Hepatocyte (in vitro differentiated cells): ENCODE data around the gene SUCLG2. TPM values are rescaled to one million over a fixed set of nuclear protein-coding genes. Genes with fewer than 3 reads are reported as not detected.

Experiments used
- DNase-seq: peaks from one replicate; pipeline ENCODE4 v3.0.0-alpha.2; 2016; ENCODE audit warnings: low spot score
- H2AFZ ChIP-seq: fragments of 200-600 bp; sonication (generic); 2 replicates; pipeline ENCODE4 v1.6.0; 2016; ENCODE audit warnings: antibody characterized with exemption, mild to moderate bottlenecking
- H3K27ac ChIP-seq: fragments of 200-600 bp; sonication (generic); 2 replicates; pipeline ENCODE4 v1.5.1; 2016; ENCODE audit warnings: mild to moderate bottlenecking
- H3K27me3 ChIP-seq: fragments of 200-600 bp; sonication (generic); 2 replicates; pipeline ENCODE4 v1.6.1; 2016
- H3K36me3 ChIP-seq: fragments of 200-600 bp; sonication (generic); replicated peaks from 2 replicates; pipeline ENCODE4 v1.5.1; 2016; ENCODE audit warnings: low read depth; ENCODE audit not compliant: insufficient read depth
- H3K4me1 ChIP-seq: fragments of 200-600 bp; sonication (generic); 2 replicates; pipeline ENCODE4 v1.5.1; 2016; ENCODE audit warnings: mild to moderate bottlenecking, moderate library complexity; ENCODE audit not compliant: insufficient read depth
- H3K4me2 ChIP-seq: fragments of 200-600 bp; sonication (generic); 2 replicates; pipeline ENCODE4 v1.6.0; 2016
- H3K4me3 ChIP-seq: fragments of 200-600 bp; sonication (generic); 2 replicates; pipeline ENCODE4 v1.5.1; 2016; ENCODE audit warnings: mild to moderate bottlenecking
- H3K79me2 ChIP-seq: fragments of 200-600 bp; sonication (generic); 2 replicates; pipeline ENCODE4 v1.6.0; 2017; ENCODE audit warnings: mild to moderate bottlenecking
- H3K9me2 ChIP-seq: fragments of 200-600 bp; sonication (generic); replicated peaks from 2 replicates; pipeline ENCODE4 v1.6.0; 2017; ENCODE audit warnings: mild to moderate bottlenecking; ENCODE audit not compliant: insufficient read depth
- H3K9me3 ChIP-seq: fragments of 200-600 bp; sonication (generic); 2 replicates; pipeline ENCODE4 v1.5.1; 2016; ENCODE audit warnings: low read depth, mild to moderate bottlenecking
- H4K20me1 ChIP-seq: fragments of 200-600 bp; sonication (generic); 2 replicates; pipeline ENCODE4 v1.6.0; 2016; ENCODE audit warnings: mild to moderate bottlenecking; ENCODE audit not compliant: insufficient read depth, poor library complexity, severe bottlenecking
- CTCF ChIP-seq: fragments of 200-600 bp; sonication (generic); IDR thresholded peaks from 2 replicates; pipeline ENCODE4 v1.5.1; 2016; ENCODE audit warnings: antibody characterized with exemption, mild to moderate bottlenecking; ENCODE audit not compliant: poor library complexity
- EZH2 ChIP-seq: fragments of 200-600 bp; sonication (generic); IDR thresholded peaks from 2 replicates; pipeline ENCODE4 v1.6.1; 2016; ENCODE audit warnings: antibody characterized with exemption, mild to moderate bottlenecking, borderline replicate concordance
- EZH2phosphoT487 ChIP-seq: fragments of 200-600 bp; sonication (generic); IDR thresholded peaks from one replicate; pipeline ENCODE4 v1.6.1; 2018; ENCODE audit warnings: antibody characterized with exemption, mild to moderate bottlenecking, low read depth, moderate library complexity; ENCODE audit not compliant: unreplicated experiment, severe bottlenecking
- WGBS: methylation state at CpG from one replicate; pipeline ENCODE4 v1.1.6; 2016; ENCODE audit warnings: low lambda C conversion rate; ENCODE audit errors: missing lambda C conversion rate; 5-methylcytosine and 5-hydroxymethylcytosine counted together
- polyA plus RNA-seq: library from polyadenylated mRNA; unstranded; fragments of >200 nt; fragmentation: Nextera tagmentation; extraction: Ambion mirVana; gene quantifications from 2 replicates; pipeline ENCODE4 v1.2.1, GENCODE V29; 2016
- total RNA-seq: library from RNA; depleted of rRNA; stranded (reverse); fragments of >200 nt; gene quantifications from 2 replicates; pipeline ENCODE4 v1.2.3, GENCODE V29; 2014

SUCLG2 gene
- total and polyA plus RNA-seq, 2 experiments from 2014 or later, result 58.0 to 94.2 TPM

- H3K4me1 ChIP-seq, result no peaks in the 10 kb centered on the region
- peak overlapping the region; percentile 36 for H3K27ac ChIP-seq
- no peaks in the 10 kb centered on the region for H3K36me3 ChIP-seq
- no peak overlapping the region for H3K4me3 ChIP-seq
- no peak overlapping the region for H2AFZ ChIP-seq
- H3K27me3 ChIP-seq, result no peaks in the 10 kb centered on the region
- H4K20me1 ChIP-seq, result peaks cover 5% of the 10 kb centered on the region
- H3K9me2 ChIP-seq, result no peaks in the 10 kb centered on the region
- no peak for DNase-seq
- no peak overlapping the region for H3K4me2 ChIP-seq
- peaks cover 86% of the 10 kb centered on the region for H3K79me2 ChIP-seq
- no peak for TF ChIP-seq EZH2phosphoT487
- no peak for TF ChIP-seq EZH2
- TF ChIP-seq CTCF, result no peak
- H3K9me3 ChIP-seq, result no peaks in the 10 kb centered on the region
These were observed 19.2 kb downstream of the SUCLG2 start for GRCh38 chr3:67635257-67635656.

- Histone ChIP-seq H3K79me2 (peaks cover 72% of the 10 kb centered on the region), H3K9me3 (no peaks in the 10 kb centered on the region)
- TF ChIP-seq EZH2phosphoT487 (no peak), EZH2 (no peak), CTCF (no peak)
These were observed 23.6 kb downstream of the SUCLG2 start for GRCh38 chr3:67630666-67631362.

GRCh38 chr3:67624687-67625086, 29.7 kb downstream of the SUCLG2 start:
- no peaks in the 10 kb centered on the region for H3K9me2 ChIP-seq
- H2AFZ ChIP-seq, result no peak overlapping the region
- H3K27me3 ChIP-seq, result no peaks in the 10 kb centered on the region
- H4K20me1 ChIP-seq, result peaks cover 3% of the 10 kb centered on the region
- 90% methylated on average over 2 of the region's 2 CpGs for WGBS
- peaks cover 58% of the 10 kb centered on the region for H3K79me2 ChIP-seq
- no peaks in the 10 kb centered on the region for H3K4me1 ChIP-seq
- TF ChIP-seq EZH2phosphoT487, result no peak
- no peaks in the 10 kb centered on the region for H3K36me3 ChIP-seq
- no peak for DNase-seq
- H3K4me3 ChIP-seq, result no peak overlapping the region
- H3K9me3 ChIP-seq, result no peaks in the 10 kb centered on the region
- H3K27ac ChIP-seq, result no peak overlapping the region
- no peak overlapping the region for H3K4me2 ChIP-seq

More at GRCh38 chr3:67630666-67631362, 23.6 kb downstream of the SUCLG2 start:
- DNase-seq, result no peak
- H3K4me2 ChIP-seq, result no peak overlapping the region
- no peaks in the 10 kb centered on the region for H3K36me3 ChIP-seq
- no peaks in the 10 kb centered on the region for H3K9me2 ChIP-seq
- H3K4me1 ChIP-seq, result no peaks in the 10 kb centered on the region
- H3K27ac ChIP-seq, result no peak overlapping the region
- no peaks in the 10 kb centered on the region for H3K27me3 ChIP-seq
- H3K4me3 ChIP-seq, result no peak overlapping the region
- H2AFZ ChIP-seq, result no peak overlapping the region
- H4K20me1 ChIP-seq, result peaks cover 7% of the 10 kb centered on the region
- 85% methylated on average over 6 of the region's 6 CpGs for WGBS

GRCh38 chr3:67624078-67624477, 30.3 kb downstream of the SUCLG2 start:
- no peak overlapping the region for H3K4me3 ChIP-seq
- H3K9me2 ChIP-seq, result no peaks in the 10 kb centered on the region
- peak overlapping the region; percentile 22 for H3K27ac ChIP-seq
- peaks cover 53% of the 10 kb centered on the region for H3K79me2 ChIP-seq
- no peaks in the 10 kb centered on the region for H3K9me3 ChIP-seq
- 93% methylated on average over 3 of the region's 3 CpGs for WGBS
- no peak overlapping the region for H3K4me2 ChIP-seq
- peaks cover 3% of the 10 kb centered on the region for H4K20me1 ChIP-seq
- H3K27me3 ChIP-seq, result no peaks in the 10 kb centered on the region
- no peak overlapping the region for H2AFZ ChIP-seq
- DNase-seq, result peak; percentile 14
- no peaks in the 10 kb centered on the region for H3K36me3 ChIP-seq
- TF ChIP-seq CTCF (no peak), EZH2 (no peak), EZH2phosphoT487 (no peak)
- H3K4me1 ChIP-seq, result no peaks in the 10 kb centered on the region
